Measurements from ENCODE around the gene FAM90A26.
"Not testable (repeated sequence)": the region's sequence is repeated elsewhere in the genome, so short reads cannot be mapped to it uniquely, and the experiment has no call there.

FAM90A26 gene

GRCh38 chr4:9160046-9160445 lies 10.2 kb upstream of the FAM90A26 start:
- DNase-seq (ENCODE audit: low spot score), result not testable (repeated sequence)

- not testable (repeated sequence) for DNase-seq (ENCODE audit: low spot score)
These were observed 4.2 kb upstream of the FAM90A26 start for GRCh38 chr4:9165990-9166389.

- DNase-seq (ENCODE audit: low spot score), result not testable (repeated sequence)
These were observed 40.1 kb downstream of the FAM90A26 start, which contains the start of gene USP17L10 for GRCh38 chr4:9210357-9210756. USP17L10 (plus strand) TSS chr4:9210657; CDS start chr4:9210657, 0 bp downstream.

- not testable (repeated sequence) for DNase-seq (ENCODE audit: low spot score)
These were observed 44.5 kb downstream of the FAM90A26 start for GRCh38 chr4:9214701-9215100.

DNA sequence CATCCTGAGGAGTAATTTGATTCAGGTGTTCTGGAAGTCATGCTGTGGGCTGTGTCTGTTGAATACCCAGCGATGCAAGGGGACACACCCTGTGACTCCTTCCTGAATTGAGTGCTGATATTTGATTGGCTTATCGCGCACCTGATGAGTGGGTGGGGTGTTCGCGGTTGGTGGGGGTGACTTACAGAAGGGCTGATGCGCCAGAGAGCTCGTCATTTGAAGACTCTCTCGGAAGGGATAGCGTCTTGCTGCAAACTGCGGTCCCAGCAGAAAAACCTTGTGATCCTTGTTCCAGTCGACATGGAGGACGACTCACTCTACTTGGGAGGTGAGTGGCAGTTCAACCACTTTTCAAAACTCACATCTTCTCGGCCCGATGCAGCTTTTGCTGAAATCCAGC lies 44.9 kb downstream of the FAM90A26 start, which contains the start of gene USP17L11:
Gene USP17L11 (plus strand): TSS at position 301 of the 400 bp plus-strand sequence. CDS start 0 bp downstream, at position 301.
- not testable (repeated sequence) for DNase-seq (ENCODE audit: low spot score)

DNA sequence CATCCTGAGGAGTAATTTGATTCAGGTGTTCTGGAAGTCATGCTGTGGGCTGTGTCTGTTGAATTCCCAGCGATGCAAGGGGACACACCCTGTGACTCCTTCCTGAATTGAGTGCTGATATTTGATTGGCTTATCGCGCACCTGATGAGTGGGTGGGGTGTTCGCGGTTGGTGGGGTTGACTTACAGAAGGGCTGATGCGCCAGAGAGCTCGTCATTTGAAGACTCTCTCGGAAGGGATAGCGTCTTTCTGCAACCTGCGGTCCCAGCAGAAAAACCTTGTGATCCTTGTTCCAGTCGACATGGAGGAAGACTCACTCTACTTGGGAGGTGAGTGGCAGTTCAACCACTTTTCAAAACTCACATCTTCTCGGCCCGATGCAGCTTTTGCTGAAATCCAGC lies 49.6 kb downstream of the FAM90A26 start, which contains the start of gene USP17L12:
Gene USP17L12 (plus strand): TSS at position 301 of the 400 bp plus-strand sequence. CDS start 0 bp downstream, at position 301.
- DNase-seq (ENCODE audit: low spot score), result not testable (repeated sequence)

DNA sequence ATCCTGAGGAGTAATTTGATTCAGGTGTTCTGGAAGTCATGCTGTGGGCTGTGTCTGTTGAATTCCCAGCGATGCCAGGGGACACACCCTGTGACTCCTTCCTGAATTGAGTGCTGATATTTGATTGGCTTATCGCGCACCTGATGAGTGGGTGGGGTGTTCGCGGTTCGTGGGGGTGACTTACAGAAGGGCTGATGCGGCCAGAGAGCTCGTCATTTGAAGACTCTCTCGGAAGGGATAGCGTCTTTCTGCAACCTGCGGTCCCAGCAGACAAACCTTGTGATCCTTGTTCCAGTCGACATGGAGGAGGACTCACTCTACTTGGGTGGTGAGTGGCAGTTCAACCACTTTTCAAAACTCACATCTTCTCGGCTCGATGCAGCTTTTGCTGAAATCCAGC lies 54.4 kb downstream of the FAM90A26 start, which contains the start of gene USP17L13:
Gene USP17L13 (plus strand): TSS at position 301 of the 400 bp plus-strand sequence. CDS start 0 bp downstream, at position 301.
- not testable (repeated sequence) for DNase-seq (ENCODE audit: low spot score)
